Measurements from ENCODE around the gene KLHL42. TPM values are rescaled to one million over a fixed set of nuclear protein-coding genes. Genes with fewer than 3 reads are reported as not detected.

KLHL42 gene
- total and polyA plus RNA-seq, 2 experiments from 2014 or later: 13.6 to 24.8 TPM

GRCh38 chr12:27747111-27747820, 32.8 kb upstream of the KLHL42 start:
- peak overlapping the region; percentile 63 for H3K4me2 ChIP-seq (ENCODE audit: unreplicated experiment)
- WGBS, 2 experiments (ENCODE audit: low coverage in 1 of 2, low lambda C conversion rate in 2 of 2, missing lambda C conversion rate in 2 of 2): 41 to 49% methylated on average over 3 of the region's 3 CpGs

GRCh38 chr12:27751386-27752047, 28.5 kb upstream of the KLHL42 start:
- TF ChIP-seq EZH2phosphoT487 (IDR thresholded peaks at IDR 0.05; ENCODE audit: insufficient read depth, low read depth): no peak
- no peak for TF ChIP-seq EZH2 (IDR thresholded peaks at IDR 0.05; ENCODE audit: insufficient read depth, poor library complexity, severe bottlenecking)
- DNase-seq: no peak
- peaks cover 20% of the 10 kb centered on the region for H3K79me2 ChIP-seq (ENCODE audit: insufficient read depth)
- peaks cover 16% of the 10 kb centered on the region for H3K36me3 ChIP-seq (ENCODE audit: low read depth)
- H3K9me3 ChIP-seq (ENCODE audit: low read depth): no peaks in the 10 kb centered on the region
- no peak overlapping the region for H3K4me3 ChIP-seq
- H3K9ac ChIP-seq: no peak overlapping the region
- H3K27ac ChIP-seq: no peak overlapping the region
- no peaks in the 10 kb centered on the region for H4K20me1 ChIP-seq (ENCODE audit: insufficient read depth)
- 98 to 99% methylated on average over 15 of the region's 15 CpGs for WGBS, 2 experiments (ENCODE audit: low coverage in 1 of 2, low lambda C conversion rate in 2 of 2, missing lambda C conversion rate in 2 of 2)
- peaks cover 15% of the 10 kb centered on the region for H3K4me1 ChIP-seq (ENCODE audit: insufficient read depth)
- no peaks in the 10 kb centered on the region for H3K9me2 ChIP-seq (ENCODE audit: insufficient read depth)
- no peak overlapping the region for H3K4me2 ChIP-seq (ENCODE audit: unreplicated experiment)
- in situ Hi-C loops (cut with MboI): no loop called here
- peaks cover 23% of the 10 kb centered on the region for H3F3A ChIP-seq (ENCODE audit: insufficient read depth)
- no peaks in the 10 kb centered on the region for H3K27me3 ChIP-seq (replicated peaks; ENCODE audit: insufficient read depth)
- H2AFZ ChIP-seq: no peak overlapping the region

More at GRCh38 chr12:27747111-27747820, 32.8 kb upstream of the KLHL42 start:
- Histone ChIP-seq H3K36me3 (ENCODE audit: low read depth) (peaks cover 5% of the 10 kb centered on the region; the same call in 1 of the 2 replicates), H4K20me1 (ENCODE audit: insufficient read depth) (no peaks in the 10 kb centered on the region), H3K79me2 (ENCODE audit: insufficient read depth) (peaks cover 36% of the 10 kb centered on the region), H3K4me3 (peak overlapping the region; percentile 9; the same call in 1 of the 2 replicates), H3K4me1 (ENCODE audit: insufficient read depth) (peaks cover 15% of the 10 kb centered on the region), H3F3A (ENCODE audit: insufficient read depth) (peaks cover 30% of the 10 kb centered on the region), H3K9me2 (ENCODE audit: insufficient read depth) (no peaks in the 10 kb centered on the region), H3K9ac (peak overlapping the region; percentile 63), H2AFZ (no peak overlapping the region), H3K9me3 (ENCODE audit: low read depth) (no peaks in the 10 kb centered on the region), H3K27me3 (replicated peaks; ENCODE audit: insufficient read depth) (no peaks in the 10 kb centered on the region), H3K27ac (peak overlapping the region; percentile 88)
- no peak for TF ChIP-seq EZH2phosphoT487 (IDR thresholded peaks at IDR 0.05; ENCODE audit: insufficient read depth, low read depth)
- no peak for TF ChIP-seq EZH2 (IDR thresholded peaks at IDR 0.05; ENCODE audit: insufficient read depth, poor library complexity, severe bottlenecking)
- in situ Hi-C loops (cut with MboI): no loop called here
- DNase-seq: peak; percentile 69

- no peak overlapping the region for H3K4me3 ChIP-seq
- no peaks in the 10 kb centered on the region for H3K9me2 ChIP-seq (ENCODE audit: insufficient read depth)
- H4K20me1 ChIP-seq (ENCODE audit: insufficient read depth): no peaks in the 10 kb centered on the region
- H2AFZ ChIP-seq: no peak overlapping the region
- H3K9me3 ChIP-seq (ENCODE audit: low read depth): no peaks in the 10 kb centered on the region
- H3K27ac ChIP-seq: no peak overlapping the region
- no peaks in the 10 kb centered on the region for H3K4me1 ChIP-seq (ENCODE audit: insufficient read depth)
- no peaks in the 10 kb centered on the region for H3K27me3 ChIP-seq (replicated peaks; ENCODE audit: insufficient read depth)
- TF ChIP-seq EZH2phosphoT487 (IDR thresholded peaks at IDR 0.05; ENCODE audit: insufficient read depth, low read depth) (no peak), EZH2 (IDR thresholded peaks at IDR 0.05; ENCODE audit: insufficient read depth, poor library complexity, severe bottlenecking) (no peak)
- no peak for DNase-seq
- in situ Hi-C loops (cut with MboI): no loop called here
- H3K4me2 ChIP-seq (ENCODE audit: unreplicated experiment): no peak overlapping the region
- peaks cover 9% of the 10 kb centered on the region for H3K79me2 ChIP-seq (ENCODE audit: insufficient read depth)
- no peak overlapping the region for H3K9ac ChIP-seq
- peaks cover 18% of the 10 kb centered on the region for H3K36me3 ChIP-seq (ENCODE audit: low read depth)
- 97 to 100% methylated on average over 3 of the region's 3 CpGs for WGBS, 2 experiments (ENCODE audit: low coverage in 1 of 2, low lambda C conversion rate in 2 of 2, missing lambda C conversion rate in 2 of 2)
- no peaks in the 10 kb centered on the region for H3F3A ChIP-seq (ENCODE audit: insufficient read depth)
Observed at GRCh38 chr12:27754795-27755194, 25.2 kb upstream of the KLHL42 start.

GRCh38 chr12:27756670-27757195, 23.3 kb upstream of the KLHL42 start:
- in situ Hi-C loops (cut with MboI): no loop called here
- Histone ChIP-seq H3K4me3 (no peak overlapping the region), H3K9me3 (ENCODE audit: low read depth) (no peaks in the 10 kb centered on the region), H3K9me2 (ENCODE audit: insufficient read depth) (no peaks in the 10 kb centered on the region), H3K4me2 (ENCODE audit: unreplicated experiment) (no peak overlapping the region), H3K27ac (no peak overlapping the region), H3K79me2 (ENCODE audit: insufficient read depth) (no peaks in the 10 kb centered on the region; the same call in 1 of the 2 replicates), H3K36me3 (ENCODE audit: low read depth) (peaks cover 18% of the 10 kb centered on the region), H3K4me1 (ENCODE audit: insufficient read depth) (no peaks in the 10 kb centered on the region), H2AFZ (no peak overlapping the region), H3F3A (ENCODE audit: insufficient read depth) (no peaks in the 10 kb centered on the region), H3K9ac (no peak overlapping the region), H4K20me1 (ENCODE audit: insufficient read depth) (no peaks in the 10 kb centered on the region), H3K27me3 (replicated peaks; ENCODE audit: insufficient read depth) (no peaks in the 10 kb centered on the region)
- WGBS, 2 experiments (ENCODE audit: low coverage in 1 of 2, low lambda C conversion rate in 2 of 2, missing lambda C conversion rate in 2 of 2): 92 to 95% methylated on average over 7 of the region's 7 CpGs
- no peak for DNase-seq
- TF ChIP-seq EZH2 (IDR thresholded peaks at IDR 0.05; ENCODE audit: insufficient read depth, poor library complexity, severe bottlenecking) (no peak), EZH2phosphoT487 (IDR thresholded peaks at IDR 0.05; ENCODE audit: insufficient read depth, low read depth) (no peak)
